Measurements from ENCODE around the gene EBF4.
"Not testable (repeated sequence)": the region's sequence is repeated elsewhere in the genome, so short reads cannot be mapped to it uniquely, and the experiment has no call there.

EBF4 gene

GRCh38 chr20:2680046-2680445 is 12.5 kb upstream of the EBF4 start:
- peak in 1 of 2 experiments; percentile 11 for DNase-seq

- DNase-seq: not testable (repeated sequence)
Measured at GRCh38 chr20:2682040-2682439, 10.5 kb upstream of the EBF4 start.

DNA sequence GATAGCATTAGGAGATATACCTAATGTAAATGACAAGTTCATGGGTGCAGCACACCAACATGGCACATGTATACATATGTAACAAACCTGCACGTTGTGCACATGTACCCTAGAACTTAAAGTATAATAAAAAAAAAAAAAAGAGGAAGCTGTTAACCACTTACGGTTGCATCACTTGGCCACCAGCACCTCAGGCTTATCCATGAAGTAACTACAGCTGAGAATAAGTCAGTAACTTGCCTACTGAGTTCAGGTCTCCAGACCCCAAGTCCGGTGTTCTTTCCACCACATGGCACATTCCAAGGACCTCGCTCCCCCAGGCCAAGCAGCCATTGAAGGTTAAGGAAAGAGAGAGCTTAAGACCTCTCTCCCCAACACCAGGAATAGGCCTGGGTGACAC is 7.8 kb upstream of the EBF4 start:
- DNase-seq: peak; percentile 80 to 85

DNA sequence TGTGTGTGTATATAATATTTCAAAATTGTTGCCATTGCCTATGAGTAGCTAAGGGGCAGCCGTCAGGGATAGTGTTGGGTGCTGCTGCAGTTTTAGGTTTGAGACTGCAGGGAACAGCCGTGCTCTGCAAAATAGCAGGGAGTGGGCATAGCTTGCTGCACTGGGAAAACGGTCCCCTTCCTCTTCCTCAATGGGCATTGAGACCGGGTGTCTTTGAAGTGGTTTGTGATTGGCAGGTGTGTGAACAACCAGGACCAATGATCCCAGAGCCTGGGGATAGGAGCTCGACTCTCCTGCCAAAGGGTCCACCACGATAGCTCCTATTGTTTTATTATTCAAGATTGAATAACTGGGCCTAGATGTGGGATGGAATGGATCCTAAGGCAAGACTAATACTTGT is 5.1 kb upstream of the EBF4 start:
- no peak for DNase-seq

GRCh38 chr20:2688041-2688591 is 4.5 kb upstream of the EBF4 start:
- peak; percentile 86 to 88 for DNase-seq

GRCh38 chr20:2690213-2690612 is 2.4 kb upstream of the EBF4 start:
- DNase-seq: no peak

DNA sequence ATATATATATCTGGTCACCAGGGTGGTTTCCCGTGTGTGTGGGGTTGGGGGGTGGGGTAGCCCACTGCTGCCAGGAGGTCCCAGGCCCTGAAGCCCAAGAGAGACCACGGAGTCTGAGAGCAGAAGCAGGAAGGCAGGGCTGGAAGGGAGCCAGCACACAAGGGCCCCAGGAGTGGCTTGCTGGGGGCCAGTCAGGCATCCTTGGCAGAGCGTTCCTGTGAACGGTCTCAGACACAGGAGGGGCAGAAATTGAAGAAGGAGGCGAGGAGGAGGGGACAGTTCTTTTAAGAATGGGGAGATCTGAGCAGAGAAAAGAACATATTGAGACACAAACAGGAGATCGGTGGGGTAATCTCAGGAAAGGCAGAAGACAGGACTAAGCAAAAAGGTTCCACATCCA is 1.9 kb upstream of the EBF4 start:
- DNase-seq: no peak

DNA sequence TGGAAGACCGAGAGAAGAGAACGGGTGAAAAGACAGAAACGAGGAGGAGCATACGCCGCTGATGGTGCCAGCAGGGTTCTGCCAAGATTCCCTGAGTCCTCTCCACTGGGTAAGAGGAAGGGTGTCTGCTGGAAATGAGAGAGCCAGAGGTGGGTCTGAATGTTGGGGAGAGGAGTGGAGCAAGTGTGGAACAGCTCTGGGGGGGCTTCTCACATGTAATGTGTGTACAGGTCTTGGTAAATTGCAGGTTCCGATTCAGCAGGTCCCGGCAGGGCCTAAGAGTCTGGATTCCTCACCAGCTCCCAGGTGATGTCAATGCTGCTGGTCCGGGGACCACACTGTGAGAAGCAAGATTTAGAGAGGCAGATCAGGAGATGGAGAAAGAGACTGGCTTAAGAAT is 1.5 kb upstream of the EBF4 start:
- DNase-seq: no peak

- no peak for DNase-seq
Measured at GRCh38 chr20:2691663-2692035, 931 bp upstream of the EBF4 start.

- DNase-seq: no peak
Measured at GRCh38 chr20:2692886-2693285, 306 bp downstream of the EBF4 start.

- DNase-seq: no peak
Measured at GRCh38 chr20:2693286-2694007, 867 bp downstream of the EBF4 start.

DNA sequence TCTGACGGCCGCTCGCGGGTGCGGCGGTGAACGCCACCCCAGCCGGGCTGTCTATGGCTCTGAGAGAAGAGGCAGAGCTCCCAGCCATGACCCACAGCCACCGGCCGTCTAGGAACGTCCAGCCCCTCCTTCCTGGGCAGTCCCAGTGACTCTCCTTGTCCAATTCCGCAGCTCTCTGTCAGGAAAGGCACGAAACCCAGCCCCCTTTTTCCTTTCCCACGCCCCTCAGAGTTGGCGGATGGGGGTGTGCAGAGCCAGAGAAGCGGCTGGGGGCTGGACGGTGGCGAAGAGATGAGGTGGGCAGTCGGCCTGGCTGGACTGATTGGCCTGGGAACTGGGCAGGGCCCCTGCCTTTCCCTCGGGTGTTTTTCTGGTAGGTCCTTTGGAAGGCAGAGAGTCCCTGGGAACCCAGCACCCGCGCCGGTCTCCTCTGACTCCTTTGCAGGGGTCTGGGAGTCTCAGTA is 1.5 kb downstream of the EBF4 start:
- DNase-seq: no peak

GRCh38 chr20:2694519-2694918 is 1.9 kb downstream of the EBF4 start:
- no peak for DNase-seq

DNA sequence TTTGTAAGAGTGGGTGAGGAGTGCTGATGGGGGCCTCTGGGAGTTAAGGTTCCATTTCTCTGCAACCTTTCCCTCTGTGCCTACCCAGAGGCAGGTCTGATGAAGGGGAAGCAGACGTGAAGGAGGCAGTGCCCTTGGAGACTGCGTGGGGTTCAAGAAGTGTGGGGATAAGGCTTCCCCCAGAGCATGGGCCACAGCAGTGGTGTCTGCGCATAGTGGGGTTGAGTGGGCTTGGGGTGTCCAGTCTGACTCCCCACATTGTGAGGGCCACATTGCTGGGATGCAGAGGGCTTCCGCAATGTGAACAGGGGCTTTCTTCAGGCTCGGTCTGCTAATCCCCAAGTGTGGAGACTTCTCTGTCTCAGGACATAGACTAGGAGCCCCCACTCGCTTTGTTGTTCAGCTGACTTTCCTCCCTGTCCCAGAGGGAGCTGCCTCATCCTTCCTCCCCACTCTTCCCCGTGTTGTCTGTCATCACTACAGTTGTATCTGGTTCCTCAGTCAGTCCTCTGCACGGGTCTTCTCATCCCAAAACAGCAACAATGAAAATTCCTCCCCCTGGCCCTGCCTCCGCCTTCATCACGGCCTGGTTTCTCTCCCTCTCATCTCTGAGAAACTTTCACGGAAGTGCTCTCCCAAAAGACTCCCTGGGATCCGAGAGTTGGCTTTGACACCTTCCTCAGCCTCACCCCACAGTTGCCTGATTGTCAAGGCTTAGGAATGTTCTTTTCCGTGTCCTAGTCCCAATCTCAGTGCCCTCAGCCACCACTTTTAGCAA is 2.8 kb downstream of the EBF4 start:
- DNase-seq: no peak

GRCh38 chr20:2695984-2696525 is 3.5 kb downstream of the EBF4 start:
- not testable (repeated sequence) for DNase-seq

GRCh38 chr20:2696646-2697045 is 4.1 kb downstream of the EBF4 start:
- no peak for DNase-seq

DNA sequence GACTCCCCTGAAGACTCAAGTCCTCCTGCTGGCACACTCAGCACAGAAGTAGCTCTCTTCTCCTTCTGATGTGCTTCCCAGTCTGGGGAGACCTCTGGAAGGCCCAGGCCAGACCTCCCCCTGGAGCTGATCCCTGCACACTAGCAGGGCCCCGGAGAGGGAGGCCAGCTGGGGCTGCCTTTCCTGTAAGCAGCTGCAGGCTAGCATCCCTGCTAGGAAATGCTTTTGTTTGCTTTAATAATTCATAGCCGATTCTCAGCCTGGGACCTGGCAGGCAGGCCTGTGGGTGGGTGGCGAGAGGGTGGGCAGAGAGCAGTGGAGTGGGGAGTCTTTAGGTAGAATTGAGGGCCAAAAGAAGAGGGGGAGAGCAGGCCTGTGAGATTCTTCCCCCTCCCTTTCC is 5.2 kb downstream of the EBF4 start:
- no peak for DNase-seq

DNA sequence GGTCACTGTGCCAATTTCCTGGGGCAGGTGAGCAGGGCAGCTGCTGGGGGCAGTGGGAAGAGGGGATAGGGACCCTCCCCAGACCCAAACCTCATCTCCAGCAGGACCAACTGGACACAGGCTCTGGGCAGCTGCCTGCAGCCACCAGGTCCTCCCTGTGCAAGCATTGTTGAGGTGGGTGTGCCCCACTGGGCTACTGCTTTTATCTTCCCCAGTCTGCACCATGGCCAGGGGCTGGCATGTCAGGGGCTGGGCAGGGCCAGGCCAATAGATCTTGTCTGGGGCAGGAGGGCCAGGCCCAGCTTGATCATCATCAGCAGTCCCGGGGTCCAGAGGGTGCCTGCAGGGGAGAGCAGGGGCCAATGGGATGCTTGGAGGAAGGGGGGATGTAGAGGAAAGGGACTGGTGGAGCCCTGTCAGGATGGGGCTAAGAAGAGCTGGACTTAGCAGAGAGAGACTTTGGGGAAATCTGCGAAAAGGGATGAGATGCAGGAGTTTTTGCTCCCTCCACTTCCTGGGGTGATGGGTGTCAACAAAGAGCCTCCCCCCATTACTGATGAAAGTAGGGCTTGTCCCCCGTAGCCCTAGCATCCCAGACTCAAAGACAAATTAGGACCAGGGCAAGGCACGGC is 5.7 kb downstream of the EBF4 start:
- no peak for DNase-seq

DNA sequence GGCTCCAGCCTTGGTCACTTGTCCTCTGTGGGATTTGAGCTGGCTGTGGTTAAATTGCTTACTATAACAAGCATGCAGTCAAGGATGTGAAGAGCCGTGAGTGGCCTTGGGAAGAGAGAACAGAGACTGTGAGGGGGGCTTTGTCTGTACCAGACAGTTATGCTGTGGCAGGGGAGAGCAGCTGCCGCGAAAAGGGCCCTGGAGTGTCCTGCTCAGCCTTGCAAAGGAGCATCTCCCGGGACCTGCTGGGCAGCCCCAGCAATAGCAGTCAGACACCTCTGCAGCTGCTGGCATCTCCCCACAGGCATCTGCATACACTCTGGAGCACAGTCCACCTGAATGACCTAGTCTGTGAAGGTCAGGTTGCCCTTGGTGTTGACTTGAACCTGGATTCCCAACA is 6.3 kb downstream of the EBF4 start:
- no peak for DNase-seq

DNA sequence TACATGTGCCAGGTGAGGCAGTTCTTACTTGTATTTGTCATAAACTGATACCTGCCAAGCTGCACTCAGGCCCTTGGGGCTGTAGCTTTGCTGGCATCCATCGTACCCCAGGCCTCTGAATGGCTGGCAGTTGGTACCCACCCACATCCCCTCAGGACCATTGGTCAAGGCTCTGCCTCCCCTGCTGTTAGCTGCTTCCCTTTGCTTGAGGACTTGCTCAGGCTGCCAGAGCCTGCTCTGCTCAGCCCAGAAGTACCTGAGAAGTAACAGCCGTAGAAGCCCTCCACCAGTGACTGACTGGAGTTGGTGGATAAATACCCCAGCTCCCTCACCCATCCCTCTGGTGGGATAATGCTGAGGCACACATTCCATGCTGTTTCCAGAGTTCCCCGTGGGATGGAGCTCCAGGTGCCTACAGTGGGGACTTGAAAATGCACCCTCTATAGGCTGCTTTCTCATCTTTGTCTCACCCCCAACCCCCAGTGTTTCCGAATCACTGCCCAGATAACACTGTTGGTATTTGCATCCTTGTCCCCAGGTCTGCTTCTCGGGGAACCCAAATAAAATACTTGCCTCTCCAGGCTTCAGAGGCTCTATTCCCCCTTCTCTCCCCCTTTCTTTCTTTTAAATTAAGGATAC is 7.3 kb downstream of the EBF4 start:
- no peak for DNase-seq

DNA sequence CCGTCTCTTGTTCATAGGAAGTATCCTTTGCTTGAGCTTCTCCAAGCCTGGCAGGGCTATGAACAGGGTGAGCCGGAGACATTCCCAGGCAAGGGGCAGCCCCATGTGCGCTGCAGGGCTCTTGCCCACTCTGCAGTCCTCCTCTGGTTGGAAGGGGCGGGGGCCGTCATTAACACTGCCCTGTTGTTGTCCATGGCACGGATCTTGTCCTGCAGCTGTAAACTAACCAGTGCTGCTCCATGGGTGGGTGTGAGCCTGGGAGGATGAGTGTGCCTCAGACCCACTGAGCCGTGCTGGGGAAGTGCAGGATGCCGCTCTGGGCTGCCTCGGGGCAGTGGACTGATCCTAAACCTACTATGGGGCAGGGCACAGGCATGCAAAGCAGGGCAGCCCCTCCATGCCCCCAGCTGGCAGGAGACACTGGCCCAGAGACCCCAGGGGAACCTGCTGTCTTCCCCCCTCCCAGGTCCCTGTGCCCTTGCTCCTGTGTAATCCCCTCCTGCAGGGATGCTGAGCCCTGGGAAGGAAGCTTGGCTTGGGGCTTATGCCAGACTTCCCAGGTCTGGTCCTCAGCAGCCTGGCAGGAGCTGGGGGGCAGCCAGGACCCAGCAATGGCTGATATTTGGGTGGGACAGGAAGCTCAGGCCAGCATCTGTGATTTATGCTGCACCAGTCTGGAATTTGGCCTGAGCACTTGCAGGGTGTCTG is 8.5 kb downstream of the EBF4 start:
- no peak for DNase-seq

DNA sequence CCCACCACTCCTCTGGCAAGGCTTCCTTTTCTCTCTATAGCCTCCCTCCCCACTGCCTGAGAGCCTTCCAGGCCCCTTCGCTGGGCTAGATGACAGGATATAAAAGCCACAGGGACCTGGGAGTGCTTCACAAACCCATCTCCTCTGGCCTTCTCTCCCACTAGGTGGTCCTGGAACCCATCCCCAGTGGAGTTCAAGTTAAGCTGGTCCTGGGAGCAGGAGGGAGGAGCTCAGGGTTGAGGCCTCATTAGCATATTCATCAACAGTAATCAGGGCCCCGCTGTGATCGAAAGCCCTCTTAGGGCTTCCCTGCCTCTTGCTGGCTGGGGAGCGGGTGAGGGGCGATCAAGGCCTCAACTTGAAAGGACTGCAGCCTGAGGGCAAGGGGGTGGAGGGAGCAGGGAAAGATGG is 9.1 kb downstream of the EBF4 start:
- no peak for DNase-seq

Data from Kasumi-1 (cell line).